SU-DHL-6 (cell line): ENCODE results near the gene UCP1.

Experiments
- H2AFZ ChIP-seq: fragments of 200-600 bp; sonication (generic); 2 replicates; pipeline ENCODE4 v1.6.1; 2014; ENCODE audit warnings: low read depth, mild to moderate bottlenecking, moderate library complexity, mixed read lengths, antibody characterized with exemption, low read length; ENCODE audit not compliant: severe bottlenecking
- H3F3A ChIP-seq: fragments of 200-600 bp; shearing (Covaris generic); 2 replicates; pipeline ENCODE4 v1.6.0; 2016; ENCODE audit warnings: antibody characterized with exemption, mild to moderate bottlenecking; ENCODE audit not compliant: insufficient read depth
- H3K27ac ChIP-seq: fragments of 200-600 bp; sonication (generic); 2 replicates; pipeline ENCODE4 v1.5.1; 2016; ENCODE audit warnings: low read depth, mild to moderate bottlenecking, low read length, moderate library complexity, mixed read lengths
- H3K27me3 ChIP-seq: fragments of 200-600 bp; sonication (generic), shearing (Covaris generic); 2 replicates; pipeline ENCODE4 v1.6.0; 2014; ENCODE audit warnings: mild to moderate bottlenecking, low read length
- H3K36me3 ChIP-seq: fragments of 200-600 bp; sonication (generic); 2 replicates; pipeline ENCODE4 v1.6.1; 2014; ENCODE audit warnings: mild to moderate bottlenecking, low read length, mixed read lengths
- H3K4me2 ChIP-seq: fragments of 300-600, 200-600 bp; shearing (Covaris generic), sonication (generic); 2 replicates; pipeline ENCODE4 v1.6.0; 2014; ENCODE audit warnings: low read length, low read depth, mild to moderate bottlenecking; ENCODE audit not compliant: poor library complexity, severe bottlenecking
- H3K4me3 ChIP-seq: fragments of 200-600 bp; sonication (generic); 2 replicates; pipeline ENCODE4 v1.5.1; 2014; ENCODE audit warnings: antibody characterized with exemption, low read length, mild to moderate bottlenecking, mixed read lengths; ENCODE audit not compliant: insufficient read depth, poor library complexity, severe bottlenecking
- H3K79me2 ChIP-seq: fragments of 200-600 bp; sonication (generic); 2 replicates; pipeline ENCODE4 v1.6.1; 2014; ENCODE audit warnings: mild to moderate bottlenecking, low read length, moderate library complexity; ENCODE audit not compliant: insufficient read depth
- H3K9ac ChIP-seq: fragments of 200-600 bp; sonication (generic); 2 replicates; pipeline ENCODE4 v1.7.0; 2014; ENCODE audit warnings: mild to moderate bottlenecking, low read length
- H3K9me2 ChIP-seq: fragments of 200-600 bp; sonication (generic); replicated peaks from 2 replicates; pipeline ENCODE4 v1.6.1; 2014; ENCODE audit warnings: low read length; ENCODE audit not compliant: insufficient read depth
- H3K9me3 ChIP-seq: fragments of 200-600 bp; sonication (generic); 2 replicates; pipeline ENCODE4 v1.6.1; 2014; ENCODE audit warnings: low read length, mixed read lengths; ENCODE audit not compliant: insufficient read depth
- H4K20me1 ChIP-seq: fragments of 200-600 bp; sonication (generic); 2 replicates; pipeline ENCODE4 v1.6.1; 2014; ENCODE audit warnings: low read depth, mild to moderate bottlenecking, antibody characterized with exemption, low read length, moderate library complexity, mixed read lengths
- CTCF ChIP-seq: fragments of 200-600 bp; sonication (generic); IDR thresholded peaks from one replicate; pipeline ENCODE4 v1.5.1; 2017; ENCODE audit warnings: antibody characterized with exemption, mild to moderate bottlenecking, low read length, moderate library complexity; ENCODE audit not compliant: insufficient read depth, poor library complexity, severe bottlenecking
- EZH2phosphoT487 ChIP-seq: fragments of 200-600 bp; sonication (generic), shearing (Covaris generic); conservative IDR thresholded peaks from 2 replicates; pipeline ENCODE4 v1.6.1; 2018; ENCODE audit warnings: mild to moderate bottlenecking, antibody characterized with exemption, low read length, moderate library complexity, mixed read lengths

UCP1 gene

GRCh38 chr4:140571620-140572019 lies 2.9 kb upstream of the UCP1 start:
- no peak overlapping the region for H3K4me3 ChIP-seq

GRCh38 chr4:140569307-140569638 lies 512 bp upstream of the UCP1 start:
- Histone ChIP-seq H3K4me2 (no peak overlapping the region), H3K9ac (no peak overlapping the region), H3K36me3 (no peaks in the 10 kb centered on the region), H3K27me3 (no peaks in the 10 kb centered on the region), H3K9me2 (no peaks in the 10 kb centered on the region), H3K27ac (no peak overlapping the region), H3K4me3 (no peak overlapping the region), H3K79me2 (no peaks in the 10 kb centered on the region), H3K9me3 (no peaks in the 10 kb centered on the region), H2AFZ (no peak overlapping the region), H4K20me1 (no peaks in the 10 kb centered on the region), H3F3A (no peaks in the 10 kb centered on the region)
- TF ChIP-seq EZH2phosphoT487 (no peak), CTCF (no peak)

More at GRCh38 chr4:140571620-140572019, 2.9 kb upstream of the UCP1 start:
- H3K9me3 ChIP-seq = no peaks in the 10 kb centered on the region
- no peaks in the 10 kb centered on the region for H4K20me1 ChIP-seq
- TF ChIP-seq EZH2phosphoT487 = no peak
- no peak for TF ChIP-seq CTCF
- H3K27ac ChIP-seq = no peak overlapping the region
- H3K9me2 ChIP-seq = no peaks in the 10 kb centered on the region
- no peaks in the 10 kb centered on the region for H3K27me3 ChIP-seq
- H3K4me2 ChIP-seq = no peak overlapping the region
- H3K79me2 ChIP-seq = no peaks in the 10 kb centered on the region
- H3F3A ChIP-seq = no peaks in the 10 kb centered on the region
- no peak overlapping the region for H2AFZ ChIP-seq
- no peak overlapping the region for H3K9ac ChIP-seq
- H3K36me3 ChIP-seq = no peaks in the 10 kb centered on the region

- TF ChIP-seq CTCF = no peak
- TF ChIP-seq EZH2phosphoT487 = no peak
- Histone ChIP-seq H3K27me3 (no peaks in the 10 kb centered on the region), H3K9me2 (no peaks in the 10 kb centered on the region), H3K36me3 (no peaks in the 10 kb centered on the region), H3K4me2 (no peak overlapping the region), H3K9ac (no peak overlapping the region), H3F3A (peaks cover 6% of the 10 kb centered on the region), H3K27ac (no peak overlapping the region), H2AFZ (no peak overlapping the region), H3K4me3 (no peak overlapping the region), H3K79me2 (no peaks in the 10 kb centered on the region), H3K9me3 (no peaks in the 10 kb centered on the region), H4K20me1 (no peaks in the 10 kb centered on the region)
Observed at GRCh38 chr4:140559696-140560095, 9.1 kb downstream of the UCP1 start.

- no peak overlapping the region for H3K9ac ChIP-seq
- H3K9me2 ChIP-seq = no peaks in the 10 kb centered on the region
- no peaks in the 10 kb centered on the region for H3K79me2 ChIP-seq
- no peaks in the 10 kb centered on the region for H3K27me3 ChIP-seq
- H3K36me3 ChIP-seq = no peaks in the 10 kb centered on the region
- H3K9me3 ChIP-seq = no peaks in the 10 kb centered on the region
- H3K4me2 ChIP-seq = peak overlapping the region; percentile 83
- TF ChIP-seq CTCF (no peak), EZH2phosphoT487 (no peak)
- no peak overlapping the region for H3K4me3 ChIP-seq
- H3K27ac ChIP-seq = peak overlapping the region; percentile 96
- H3F3A ChIP-seq = peaks cover 6% of the 10 kb centered on the region
- no peak overlapping the region for H2AFZ ChIP-seq
- no peaks in the 10 kb centered on the region for H4K20me1 ChIP-seq
Observed at GRCh38 chr4:140557831-140558435, 10.8 kb downstream of the UCP1 start.
